ENCODE results near the gene MGA. TPM values are rescaled to one million over a fixed set of nuclear protein-coding genes. Genes with fewer than 3 reads are reported as not detected.

The MGA gene
- polyA plus RNA-seq, 2 of the 4 experiments (the other 2 are of a cell fraction), result 4.5 to 13.8 TPM

- DNase-seq (ENCODE audit: low read depth in 1 of 2, low spot score in 1 of 2) (no peak), ATAC-seq (no peak), FAIRE-seq (no peak)
- Histone ChIP-seq H3K4me1 (0 out of 3 replicates have a peak, but pooled peaks cover 6% of the 10 kb centered on the region), H3K4me3 (no peak overlapping the region), H3K27ac (no peak overlapping the region), H3K9me3 (no peaks in the 10 kb centered on the region), H3K4me2 (no peak overlapping the region)
- 88% methylated on average over 2 of the region's 2 CpGs for WGBS (ENCODE audit: missing lambda C conversion rate)
- ChIA-PET POLR2A (no interaction called here), CTCF (no interaction called here)
- TF ChIP-seq TP53 (CRISPR knock-in tag; IDR thresholded peaks at IDR 0.05) (no peak), RFX5 (IDR thresholded peaks at IDR 0.05) (no peak), MAX (IDR thresholded peaks at IDR 0.05) (no peak), CEBPB (IDR thresholded peaks at IDR 0.05) (no peak), ATOH8 (CRISPR knock-in tag; IDR thresholded peaks at IDR 0.05; ENCODE audit: low read depth) (no peak), E2F6 (IDR thresholded peaks at IDR 0.05; ENCODE audit: borderline replicate concordance, low read depth) (no peak), JUNB (IDR thresholded peaks at IDR 0.05) (no peak), POLR2A (IDR thresholded peaks at IDR 0.05; ENCODE audit: low read length) (no peak), ELK1 (IDR thresholded peaks at IDR 0.05; ENCODE audit: low read depth, low read length) (no peak), MAZ (IDR thresholded peaks at IDR 0.05; ENCODE audit: borderline replicate concordance, low read depth, low read length) (no peak), BHLHE40 (IDR thresholded peaks at IDR 0.05; ENCODE audit: low read depth, low read length) (no peak), ZNF302 (CRISPR knock-in tag; IDR thresholded peaks at IDR 0.05) (no peak), KDM5A (IDR thresholded peaks at IDR 0.05) (no peak), EHF (CRISPR knock-in tag; IDR thresholded peaks at IDR 0.05) (no peak), ZC3H11A (IDR thresholded peaks at IDR 0.05) (no peak), HEYL (CRISPR knock-in tag; IDR thresholded peaks at IDR 0.05) (no peak)
These were observed 23.1 kb upstream of the MGA start for GRCh38 chr15:41637086-41637485.

GRCh38 chr15:41640985-41641384, 19.2 kb upstream of the MGA start:
- Histone ChIP-seq H3K4me2 (no peak overlapping the region), H3K27ac (no peak overlapping the region), H3K4me1 (no peaks in the 10 kb centered on the region), H3K4me3 (no peak overlapping the region), H3K9me3 (no peaks in the 10 kb centered on the region)
- WGBS (ENCODE audit: missing lambda C conversion rate), result 100% methylated on average over 1 of the region's 1 CpG
- no peak for DNase-seq (ENCODE audit: low read depth in 1 of 2, low spot score in 1 of 2)
- POLR2A ChIA-PET, result no interaction called here
- CTCF ChIA-PET, result no interaction called here
- no peak for TF ChIP-seq USF2 (IDR thresholded peaks at IDR 0.05)
- TF ChIP-seq TP53 (CRISPR knock-in tag; IDR thresholded peaks at IDR 0.05), result no peak
- TF ChIP-seq HMGXB4 (CRISPR knock-in tag; IDR thresholded peaks at IDR 0.05; ENCODE audit: borderline replicate concordance), result no peak
- no peak for TF ChIP-seq KDM1A (IDR thresholded peaks at IDR 0.05; ENCODE audit: low read depth)
- TF ChIP-seq HDAC2 (IDR thresholded peaks at IDR 0.05), result no peak
- TF ChIP-seq BHLHE40 (IDR thresholded peaks at IDR 0.05; ENCODE audit: low read depth, low read length), result no peak
- TF ChIP-seq HOXA7 (CRISPR knock-in tag; IDR thresholded peaks at IDR 0.05), result no peak
- no peak for TF ChIP-seq MAFK (IDR thresholded peaks at IDR 0.05; ENCODE audit: partially characterized antibody)
- TF ChIP-seq ZFP36 (IDR thresholded peaks at IDR 0.05; ENCODE audit: borderline replicate concordance, partially characterized antibody), result no peak
- TF ChIP-seq POLR2AphosphoS2 (conservative IDR thresholded peaks at IDR 0.05; ENCODE audit: low read length), result no peak
- no peak for ATAC-seq
- no peak for FAIRE-seq
